SK-N-SH treated with all-trans-retinoic acid at 6 μM for 48 hours (cell line): ENCODE measurements around the gene PACRGL.

Experiments
- ATAC-seq: fragments of 200-7000 bp; cut with Tn5 transposase; 3 replicates; pipeline ENCODE4 v1.9.1; 2020; ENCODE audit warnings: mild to moderate bottlenecking, moderate library complexity
- ARNTL ChIP-seq: fragments of 450-650 bp; formaldehyde crosslinking; IDR thresholded peaks from 2 replicates; pipeline ENCODE4 v1.5.0; 2020; ENCODE audit warnings: low read depth, mild to moderate bottlenecking, moderate library complexity, borderline replicate concordance
- BACH2 ChIP-seq: fragments of 250-450 bp; sonication (Bioruptor Pico); IDR thresholded peaks from 2 replicates; pipeline ENCODE4 v1.9.0; 2021; ENCODE audit warnings: mild to moderate bottlenecking, borderline replicate concordance
- CSDC2 ChIP-seq: fragments of 250-450 bp; sonication (Bioruptor Pico); IDR thresholded peaks from 2 replicates; pipeline ENCODE4 v1.5.0; 2020; ENCODE audit warnings: mild to moderate bottlenecking, moderate library complexity
- ESRRG ChIP-seq: fragments of 250-450 bp; sonication (Bioruptor Pico); IDR thresholded peaks from 2 replicates; pipeline ENCODE4 v1.6.1; 2021; ENCODE audit warnings: mild to moderate bottlenecking
- GLIS3 ChIP-seq: fragments of 250-450 bp; sonication (Bioruptor Pico); IDR thresholded peaks from 2 replicates; pipeline ENCODE4 v1.5.0; 2020; ENCODE audit warnings: mild to moderate bottlenecking, moderate library complexity
- ISL1 ChIP-seq: fragments of 250-450 bp; sonication (Bioruptor Pico); IDR thresholded peaks from 2 replicates; pipeline ENCODE4 v2.1.2; 2022; ENCODE audit warnings: mild to moderate bottlenecking, moderate library complexity
- OSR1 ChIP-seq: fragments of 250-450 bp; sonication (Bioruptor Pico); IDR thresholded peaks from 2 replicates; pipeline ENCODE4 v1.8.0; 2022; ENCODE audit warnings: moderate library complexity, mild to moderate bottlenecking, inconsistent platforms
- PPARA ChIP-seq: fragments of 250-450 bp; sonication (Bioruptor Pico); IDR thresholded peaks from 2 replicates; pipeline ENCODE4 v1.5.0; 2020; ENCODE audit warnings: mild to moderate bottlenecking, borderline replicate concordance
- RARB ChIP-seq: fragments of 250-450 bp; sonication (Bioruptor Pico); IDR thresholded peaks from 2 replicates; pipeline ENCODE4 v1.8.0; 2021; ENCODE audit warnings: mild to moderate bottlenecking, moderate library complexity
- SNAI2 ChIP-seq: fragments of 250-450 bp; sonication (Bioruptor Pico); IDR thresholded peaks from 2 replicates; pipeline ENCODE4 v1.5.0; 2020; ENCODE audit warnings: mild to moderate bottlenecking, moderate library complexity
- TCF4 ChIP-seq: fragments of 250-450 bp; sonication (Bioruptor Pico); IDR thresholded peaks from 2 replicates; pipeline ENCODE4 v1.8.0; 2021; ENCODE audit warnings: mild to moderate bottlenecking, moderate library complexity, borderline replicate concordance
- ZC3H10 ChIP-seq: fragments of 250-450 bp; sonication (Bioruptor Pico); IDR thresholded peaks from 2 replicates; pipeline ENCODE4 v1.5.1; 2021; ENCODE audit warnings: mild to moderate bottlenecking, moderate library complexity
- ZFP3 ChIP-seq: fragments of 250-450 bp; sonication (Bioruptor Pico); IDR thresholded peaks from 2 replicates; pipeline ENCODE4 v1.5.0; 2020; ENCODE audit warnings: mild to moderate bottlenecking, moderate library complexity
- ZNF565 ChIP-seq: fragments of 450-650 bp; formaldehyde crosslinking; conservative IDR thresholded peaks from 2 replicates; pipeline ENCODE4 v1.5.0; 2020; ENCODE audit warnings: low read depth, mild to moderate bottlenecking, moderate library complexity
- ZNF70 ChIP-seq: fragments of 450-650 bp; formaldehyde crosslinking; IDR thresholded peaks from 2 replicates; pipeline ENCODE4 v1.5.0; 2020; ENCODE audit warnings: mild to moderate bottlenecking, moderate library complexity
- ZNF8 ChIP-seq: fragments of 450-650 bp; formaldehyde crosslinking; IDR thresholded peaks from 2 replicates; pipeline ENCODE4 v1.5.0; 2020; ENCODE audit warnings: mild to moderate bottlenecking, moderate library complexity
- TF ChIP-seq, protein P1 (sequence below): fragments of 250-450 bp; sonication (Bioruptor Pico); IDR thresholded peaks from 2 replicates; pipeline ENCODE4 v1.5.0; 2020; ENCODE audit warnings: mild to moderate bottlenecking, moderate library complexity
- TF ChIP-seq, protein P2 (sequence below): fragments of 250-450 bp; sonication (Bioruptor Pico); IDR thresholded peaks from 2 replicates; pipeline ENCODE4 v1.8.0; 2020; ENCODE audit warnings: mild to moderate bottlenecking, moderate library complexity, borderline replicate concordance
- TF ChIP-seq, protein P3 (sequence below): fragments of 250-450 bp; sonication (Bioruptor Pico); IDR thresholded peaks from 2 replicates; pipeline ENCODE4 v1.5.1; 2020; ENCODE audit warnings: low read depth, mild to moderate bottlenecking, moderate library complexity
- TF ChIP-seq, protein P4 (sequence below): fragments of 250-450 bp; sonication (Bioruptor Pico); IDR thresholded peaks from 2 replicates; pipeline ENCODE4 v1.8.0; 2021; ENCODE audit warnings: low read depth, mild to moderate bottlenecking, moderate library complexity, borderline replicate concordance
- TF ChIP-seq, protein P5 (sequence below): fragments of 250-450 bp; sonication (Bioruptor Pico); IDR thresholded peaks from 2 replicates; pipeline ENCODE4 v1.5.1; 2021; ENCODE audit warnings: mild to moderate bottlenecking, moderate library complexity

Gene PACRGL

DNA sequence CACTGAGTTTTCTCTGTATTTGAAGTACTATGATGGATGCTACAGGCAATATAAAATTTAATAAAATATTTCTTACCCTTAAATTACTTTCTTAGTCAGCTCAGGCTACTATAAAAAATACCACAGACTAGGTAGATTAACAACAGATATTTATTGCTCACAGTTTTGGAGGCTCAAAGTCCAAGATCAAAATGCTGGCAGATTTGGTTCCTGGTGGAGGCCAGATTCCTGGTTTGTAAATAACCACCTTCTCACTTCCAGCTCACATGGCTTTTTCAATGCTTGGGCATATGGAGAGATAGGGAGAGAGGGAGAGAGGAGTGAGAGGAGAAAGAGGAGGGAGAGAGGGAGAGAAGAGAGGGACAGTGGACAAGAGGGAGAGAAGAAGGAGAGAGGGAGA, 24.5 kb upstream of the PACRGL start:
- TF ChIP-seq BACH2: no peak
- no peak for TF ChIP-seq ESRRG (CRISPR knock-in tag)
- TF ChIP-seq, protein P1, sequence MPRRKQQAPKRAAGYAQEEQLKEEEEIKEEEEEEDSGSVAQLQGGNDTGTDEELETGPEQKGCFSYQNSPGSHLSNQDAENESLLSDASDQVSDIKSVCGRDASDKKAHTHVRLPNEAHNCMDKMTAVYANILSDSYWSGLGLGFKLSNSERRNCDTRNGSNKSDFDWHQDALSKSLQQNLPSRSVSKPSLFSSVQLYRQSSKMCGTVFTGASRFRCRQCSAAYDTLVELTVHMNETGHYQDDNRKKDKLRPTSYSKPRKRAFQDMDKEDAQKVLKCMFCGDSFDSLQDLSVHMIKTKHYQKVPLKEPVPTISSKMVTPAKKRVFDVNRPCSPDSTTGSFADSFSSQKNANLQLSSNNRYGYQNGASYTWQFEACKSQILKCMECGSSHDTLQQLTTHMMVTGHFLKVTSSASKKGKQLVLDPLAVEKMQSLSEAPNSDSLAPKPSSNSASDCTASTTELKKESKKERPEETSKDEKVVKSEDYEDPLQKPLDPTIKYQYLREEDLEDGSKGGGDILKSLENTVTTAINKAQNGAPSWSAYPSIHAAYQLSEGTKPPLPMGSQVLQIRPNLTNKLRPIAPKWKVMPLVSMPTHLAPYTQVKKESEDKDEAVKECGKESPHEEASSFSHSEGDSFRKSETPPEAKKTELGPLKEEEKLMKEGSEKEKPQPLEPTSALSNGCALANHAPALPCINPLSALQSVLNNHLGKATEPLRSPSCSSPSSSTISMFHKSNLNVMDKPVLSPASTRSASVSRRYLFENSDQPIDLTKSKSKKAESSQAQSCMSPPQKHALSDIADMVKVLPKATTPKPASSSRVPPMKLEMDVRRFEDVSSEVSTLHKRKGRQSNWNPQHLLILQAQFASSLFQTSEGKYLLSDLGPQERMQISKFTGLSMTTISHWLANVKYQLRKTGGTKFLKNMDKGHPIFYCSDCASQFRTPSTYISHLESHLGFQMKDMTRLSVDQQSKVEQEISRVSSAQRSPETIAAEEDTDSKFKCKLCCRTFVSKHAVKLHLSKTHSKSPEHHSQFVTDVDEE (CRISPR knock-in tag): no peak
- TF ChIP-seq ISL1 (CRISPR knock-in tag): no peak
- no peak for TF ChIP-seq ZNF8 (CRISPR knock-in tag)
- TF ChIP-seq ZNF70 (CRISPR knock-in tag): no peak
- TF ChIP-seq ARNTL (CRISPR knock-in tag): no peak
- no peak for TF ChIP-seq GLIS3
- no peak for TF ChIP-seq ZC3H10 (CRISPR knock-in tag)
- no peak for TF ChIP-seq ZFP3
- ATAC-seq: no peak

DNA sequence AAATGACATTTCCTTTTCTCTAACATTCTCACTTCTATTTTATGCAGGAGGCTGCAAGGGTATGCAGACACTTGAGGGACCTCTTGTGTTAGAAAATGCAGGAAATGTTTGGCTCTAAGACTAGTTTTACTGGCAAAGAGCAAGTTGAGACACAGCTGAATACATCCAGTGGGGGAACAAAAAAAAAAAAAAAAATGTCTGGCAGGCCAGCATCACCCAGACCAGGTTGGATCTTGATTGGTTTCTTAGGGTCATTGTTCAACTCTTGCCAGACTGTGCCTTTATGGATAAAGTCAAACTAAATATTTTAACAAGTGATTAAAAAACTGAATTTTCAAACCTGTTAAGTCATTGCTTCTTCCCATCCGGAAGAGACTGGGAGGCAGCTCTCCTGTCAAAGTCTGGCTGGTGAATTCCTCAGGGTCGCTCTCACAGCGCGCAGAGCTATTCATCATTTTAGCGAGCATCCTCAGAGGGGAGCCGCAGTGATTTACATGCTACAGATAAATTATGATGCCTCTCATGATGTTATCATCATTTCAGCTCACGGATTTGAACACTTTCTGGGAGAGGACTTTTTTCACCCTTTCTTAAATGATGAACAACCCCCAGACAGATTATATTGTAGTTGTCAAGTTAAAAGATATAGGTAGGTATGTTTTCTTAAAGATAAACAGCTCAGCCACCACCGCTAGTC, 23.6 kb upstream of the PACRGL start:
- TF ChIP-seq, protein P2, sequence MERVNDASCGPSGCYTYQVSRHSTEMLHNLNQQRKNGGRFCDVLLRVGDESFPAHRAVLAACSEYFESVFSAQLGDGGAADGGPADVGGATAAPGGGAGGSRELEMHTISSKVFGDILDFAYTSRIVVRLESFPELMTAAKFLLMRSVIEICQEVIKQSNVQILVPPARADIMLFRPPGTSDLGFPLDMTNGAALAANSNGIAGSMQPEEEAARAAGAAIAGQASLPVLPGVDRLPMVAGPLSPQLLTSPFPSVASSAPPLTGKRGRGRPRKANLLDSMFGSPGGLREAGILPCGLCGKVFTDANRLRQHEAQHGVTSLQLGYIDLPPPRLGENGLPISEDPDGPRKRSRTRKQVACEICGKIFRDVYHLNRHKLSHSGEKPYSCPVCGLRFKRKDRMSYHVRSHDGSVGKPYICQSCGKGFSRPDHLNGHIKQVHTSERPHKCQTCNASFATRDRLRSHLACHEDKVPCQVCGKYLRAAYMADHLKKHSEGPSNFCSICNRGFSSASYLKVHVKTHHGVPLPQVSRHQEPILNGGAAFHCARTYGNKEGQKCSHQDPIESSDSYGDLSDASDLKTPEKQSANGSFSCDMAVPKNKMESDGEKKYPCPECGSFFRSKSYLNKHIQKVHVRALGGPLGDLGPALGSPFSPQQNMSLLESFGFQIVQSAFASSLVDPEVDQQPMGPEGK: no peak
- TF ChIP-seq, protein P3, sequence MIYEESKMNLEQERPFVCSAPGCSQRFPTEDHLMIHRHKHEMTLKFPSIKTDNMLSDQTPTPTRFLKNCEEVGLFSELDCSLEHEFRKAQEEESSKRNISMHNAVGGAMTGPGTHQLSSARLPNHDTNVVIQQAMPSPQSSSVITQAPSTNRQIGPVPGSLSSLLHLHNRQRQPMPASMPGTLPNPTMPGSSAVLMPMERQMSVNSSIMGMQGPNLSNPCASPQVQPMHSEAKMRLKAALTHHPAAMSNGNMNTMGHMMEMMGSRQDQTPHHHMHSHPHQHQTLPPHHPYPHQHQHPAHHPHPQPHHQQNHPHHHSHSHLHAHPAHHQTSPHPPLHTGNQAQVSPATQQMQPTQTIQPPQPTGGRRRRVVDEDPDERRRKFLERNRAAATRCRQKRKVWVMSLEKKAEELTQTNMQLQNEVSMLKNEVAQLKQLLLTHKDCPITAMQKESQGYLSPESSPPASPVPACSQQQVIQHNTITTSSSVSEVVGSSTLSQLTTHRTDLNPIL (CRISPR knock-in tag): no peak
- no peak for TF ChIP-seq ZNF8 (CRISPR knock-in tag)
- no peak for TF ChIP-seq TCF4 (CRISPR knock-in tag)
- no peak for TF ChIP-seq CSDC2 (CRISPR knock-in tag)
- TF ChIP-seq, protein P4, sequence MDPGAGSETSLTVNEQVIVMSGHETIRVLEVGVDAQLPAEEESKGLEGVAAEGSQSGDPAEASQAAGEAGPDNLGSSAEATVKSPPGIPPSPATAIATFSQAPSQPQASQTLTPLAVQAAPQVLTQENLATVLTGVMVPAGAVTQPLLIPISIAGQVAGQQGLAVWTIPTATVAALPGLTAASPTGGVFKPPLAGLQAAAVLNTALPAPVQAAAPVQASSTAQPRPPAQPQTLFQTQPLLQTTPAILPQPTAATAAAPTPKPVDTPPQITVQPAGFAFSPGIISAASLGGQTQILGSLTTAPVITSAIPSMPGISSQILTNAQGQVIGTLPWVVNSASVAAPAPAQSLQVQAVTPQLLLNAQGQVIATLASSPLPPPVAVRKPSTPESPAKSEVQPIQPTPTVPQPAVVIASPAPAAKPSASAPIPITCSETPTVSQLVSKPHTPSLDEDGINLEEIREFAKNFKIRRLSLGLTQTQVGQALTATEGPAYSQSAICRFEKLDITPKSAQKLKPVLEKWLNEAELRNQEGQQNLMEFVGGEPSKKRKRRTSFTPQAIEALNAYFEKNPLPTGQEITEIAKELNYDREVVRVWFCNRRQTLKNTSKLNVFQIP (CRISPR knock-in tag): no peak
- TF ChIP-seq, protein P1 (CRISPR knock-in tag): no peak
- TF ChIP-seq, protein P5, sequence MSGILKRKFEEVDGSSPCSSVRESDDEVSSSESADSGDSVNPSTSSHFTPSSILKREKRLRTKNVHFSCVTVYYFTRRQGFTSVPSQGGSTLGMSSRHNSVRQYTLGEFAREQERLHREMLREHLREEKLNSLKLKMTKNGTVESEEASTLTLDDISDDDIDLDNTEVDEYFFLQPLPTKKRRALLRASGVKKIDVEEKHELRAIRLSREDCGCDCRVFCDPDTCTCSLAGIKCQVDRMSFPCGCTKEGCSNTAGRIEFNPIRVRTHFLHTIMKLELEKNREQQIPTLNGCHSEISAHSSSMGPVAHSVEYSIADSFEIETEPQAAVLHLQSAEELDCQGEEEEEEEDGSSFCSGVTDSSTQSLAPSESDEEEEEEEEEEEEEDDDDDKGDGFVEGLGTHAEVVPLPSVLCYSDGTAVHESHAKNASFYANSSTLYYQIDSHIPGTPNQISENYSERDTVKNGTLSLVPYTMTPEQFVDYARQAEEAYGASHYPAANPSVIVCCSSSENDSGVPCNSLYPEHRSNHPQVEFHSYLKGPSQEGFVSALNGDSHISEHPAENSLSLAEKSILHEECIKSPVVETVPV (CRISPR knock-in tag): no peak
- no peak for TF ChIP-seq GLIS3
- no peak for TF ChIP-seq ISL1 (CRISPR knock-in tag)
- TF ChIP-seq ZNF70 (CRISPR knock-in tag): no peak
- no peak for TF ChIP-seq ESRRG (CRISPR knock-in tag)
- no peak for TF ChIP-seq RARB (CRISPR knock-in tag)
- no peak for TF ChIP-seq ZNF565 (CRISPR knock-in tag)
- no peak for TF ChIP-seq PPARA
- TF ChIP-seq OSR1 (CRISPR knock-in tag): no peak
- TF ChIP-seq BACH2: no peak
- TF ChIP-seq ZFP3: no peak
- no peak for TF ChIP-seq SNAI2
- TF ChIP-seq ZC3H10 (CRISPR knock-in tag): no peak
- no peak for ATAC-seq
